WTC11 (cell line): Measurements from ENCODE around the gene CASKIN1. TPM values are rescaled to one million over a fixed set of nuclear protein-coding genes. Genes with fewer than 3 reads are reported as not detected.

ENCODE experiments used
- ATAC-seq: fragments of 200-7000 bp; cut with Tn5 transposase; 2 replicates; pipeline ENCODE4 v1.10.0; 2021; ENCODE audit warnings: mild to moderate bottlenecking, moderate library complexity
- CTCF ChIA-PET: fragments of 300-600 bp; sonication (Branson Sonifier 250); formaldehyde crosslinking; loops from one replicate; lab custom pipeline; 2021; ENCODE audit warnings: antibody characterized with exemption; lab: Charles Lee
- POLR2A ChIA-PET: fragments of 350-600 bp; sonication (Branson Sonifier 250); formaldehyde crosslinking; loops from one replicate; lab custom pipeline; 2021; ENCODE audit warnings: antibody characterized with exemption; lab: Charles Lee
- DNase-seq: peaks from one replicate; pipeline ENCODE4 v3.0.0; 2021; ENCODE audit warnings: low spot score
- H3K27ac Mint-ChIP-seq: 2 replicates; pipeline ENCODE4 v1.8.0; 2021; ENCODE audit warnings: mixed read lengths
- H3K27me3 Mint-ChIP-seq: 2 replicates; pipeline ENCODE4 v1.8.0; 2021; ENCODE audit warnings: low read depth, mild to moderate bottlenecking, moderate library complexity, mixed read lengths
- H3K36me3 Mint-ChIP-seq: 2 replicates; pipeline ENCODE4 v1.8.0; 2021; ENCODE audit warnings: mixed read lengths
- H3K4me1 Mint-ChIP-seq: 2 replicates; pipeline ENCODE4 v1.8.0; 2022; ENCODE audit warnings: mixed read lengths
- H3K4me3 Mint-ChIP-seq: 2 replicates; pipeline ENCODE4 v1.8.0; 2021; ENCODE audit warnings: mild to moderate bottlenecking, moderate library complexity, mixed read lengths
- H3K9me3 Mint-ChIP-seq: 2 replicates; pipeline ENCODE4 v1.8.0; 2021; ENCODE audit warnings: mixed read lengths
- ARID4B ChIP-seq: sonication (generic); formaldehyde crosslinking; IDR thresholded peaks from 2 replicates; pipeline ENCODE4 v1.8.0; 2023; ENCODE audit warnings: missing genetic modification reagents, mild to moderate bottlenecking, borderline replicate concordance
- ATF1 ChIP-seq: sonication (generic); formaldehyde crosslinking; IDR thresholded peaks from 2 replicates; pipeline ENCODE4 v1.8.1; 2023; ENCODE audit warnings: mild to moderate bottlenecking, moderate library complexity, missing genetic modification reagents
- ATF3 ChIP-seq: sonication (generic); formaldehyde crosslinking; conservative IDR thresholded peaks from 2 replicates; pipeline ENCODE4 v1.8.1; 2022; ENCODE audit warnings: mild to moderate bottlenecking, missing genetic modification reagents
- CTCF ChIP-seq: fragments of 200-600 bp; IDR thresholded peaks from 2 replicates; pipeline ENCODE4 v1.8.0; 2022; ENCODE audit warnings: antibody characterized with exemption
- E2F4 ChIP-seq: sonication (generic); formaldehyde crosslinking; IDR thresholded peaks from 2 replicates; pipeline ENCODE4 v1.8.1; 2022; ENCODE audit warnings: low read depth, mild to moderate bottlenecking, moderate library complexity, missing genetic modification reagents, borderline replicate concordance
- ESRRA ChIP-seq: sonication (generic); formaldehyde crosslinking; IDR thresholded peaks from 2 replicates; pipeline ENCODE4 v1.8.1; 2022; ENCODE audit warnings: mild to moderate bottlenecking, missing genetic modification reagents, borderline replicate concordance
- FOXK1 ChIP-seq: sonication (generic); formaldehyde crosslinking; IDR thresholded peaks from 2 replicates; pipeline ENCODE4 v1.8.0; 2022; ENCODE audit warnings: mild to moderate bottlenecking, moderate library complexity, missing genetic modification reagents
- FOXP4 ChIP-seq: sonication (generic); formaldehyde crosslinking; IDR thresholded peaks from 2 replicates; pipeline ENCODE4 v1.8.0; 2022; ENCODE audit warnings: mild to moderate bottlenecking, missing genetic modification reagents
- GTF2I ChIP-seq: fragments of 250-450 bp; sonication (Bioruptor Pico); conservative IDR thresholded peaks from 2 replicates; pipeline ENCODE4 v1.4.0; 2021; ENCODE audit warnings: mild to moderate bottlenecking
- HMGXB4 ChIP-seq: sonication (generic); formaldehyde crosslinking; IDR thresholded peaks from 2 replicates; pipeline ENCODE4 v1.8.1; 2023; ENCODE audit warnings: mild to moderate bottlenecking, moderate library complexity, missing genetic modification reagents
- NR2C2 ChIP-seq: sonication (generic); formaldehyde crosslinking; IDR thresholded peaks from 2 replicates; pipeline ENCODE4 v1.8.0; 2022; ENCODE audit warnings: mild to moderate bottlenecking, missing genetic modification reagents
- PRRX2 ChIP-seq: fragments of 250-450 bp; sonication (Bioruptor Pico); IDR thresholded peaks from 2 replicates; pipeline ENCODE4 v1.8.0; 2021; ENCODE audit warnings: mild to moderate bottlenecking
- SP1 ChIP-seq: sonication (generic); formaldehyde crosslinking; conservative IDR thresholded peaks from 2 replicates; pipeline ENCODE4 v1.8.1; 2022; ENCODE audit warnings: missing genetic modification reagents
- ZNF121 ChIP-seq: sonication (generic); formaldehyde crosslinking; IDR thresholded peaks from 2 replicates; pipeline ENCODE4 v1.8.0; 2023; ENCODE audit warnings: missing genetic modification reagents
- ZNF416 ChIP-seq: fragments of 250-450 bp; sonication (Bioruptor Pico); IDR thresholded peaks from 2 replicates; pipeline ENCODE4 v1.9.0; 2021; ENCODE audit warnings: mild to moderate bottlenecking, inconsistent platforms
- ZSCAN18 ChIP-seq: fragments of 250-450 bp; sonication (Bioruptor Pico); IDR thresholded peaks from 2 replicates; pipeline ENCODE4 v2.1.2; 2022; ENCODE audit warnings: mild to moderate bottlenecking, moderate library complexity
- total RNA-seq: library from RNA; stranded (reverse); gene quantifications from 3 replicates; pipeline ENCODE4 v1.2.3, GENCODE V29; 2021

Gene CASKIN1
- total RNA-seq, 1 experiment from 2014 or later = 9.4 TPM

- H3K4me3 Mint-ChIP-seq = peak overlapping the region; percentile 66
- ATAC-seq = peak; percentile 21
- no peak for DNase-seq
Measured at GRCh38 chr16:2195322-2196161, 863 bp downstream of the CASKIN1 start.

GRCh38 chr16:2194852-2195321 lies 1.5 kb downstream of the CASKIN1 start:
- DNase-seq (peak; percentile 73), ATAC-seq (peak; percentile 73)
- POLR2A ChIA-PET = interaction anchor here (0.7 to 1.9 kb wide), 4 partner anchors 16 to 94 kb away, joined by 3 to 12 read pairs (median 4); partner anchors contain the start of genes BRICD5, ECI1 and PGP
- Mint-ChIP-seq H3K36me3 (no peaks in the 10 kb centered on the region), H3K9me3 (no peaks in the 10 kb centered on the region), H3K4me3 (peak overlapping the region; percentile 66), H3K27me3 (peaks cover 27% of the 10 kb centered on the region), H3K4me1 (peaks cover 4% of the 10 kb centered on the region; the same call in 1 of the 2 replicates), H3K27ac (no peak overlapping the region)
- CTCF ChIA-PET = interaction anchor here (0.5 to 3.5 kb wide), 52 partner anchors 9 to 356 kb away, joined by 3 to 62 read pairs (median 4); partner anchors contain the start of genes AMDHD2, BRICD5, CCNF and CEMP1
- no peak for TF ChIP-seq ATF1 (CRISPR knock-in tag)
- TF ChIP-seq E2F4 (CRISPR knock-in tag) = no peak
- TF ChIP-seq NR2C2 = no peak
- peak; percentile 31; the same call in 1 of the 2 replicates for TF ChIP-seq ESRRA (CRISPR knock-in tag)
- TF ChIP-seq CTCF = 0 out of 2 replicates have a peak, but pooled peaks have one; percentile 33
- TF ChIP-seq FOXK1 (CRISPR knock-in tag) = no peak
- TF ChIP-seq PRRX2 (CRISPR knock-in tag) = no peak
- peak; percentile 47; the same call in 1 of the 2 replicates for TF ChIP-seq ZNF121 (CRISPR knock-in tag)
- peak; percentile 93 for TF ChIP-seq GTF2I (CRISPR knock-in tag)
- 0 out of 2 replicates have a peak, but pooled peaks have one; percentile 24 for TF ChIP-seq SP1 (CRISPR knock-in tag)
- TF ChIP-seq ARID4B (CRISPR knock-in tag) = no peak
- TF ChIP-seq ATF3 (CRISPR knock-in tag) = no peak
- TF ChIP-seq FOXP4 = 0 out of 2 replicates have a peak, but pooled peaks have one; percentile 16
- 0 out of 2 replicates have a peak, but pooled peaks have one; percentile 48 for TF ChIP-seq HMGXB4

More at GRCh38 chr16:2195322-2196161, 863 bp downstream of the CASKIN1 start:
- H3K27me3 Mint-ChIP-seq = peaks cover 34% of the 10 kb centered on the region
- POLR2A ChIA-PET = interaction anchor here (0.6 to 1.9 kb wide), 4 partner anchors 15 to 56 kb away, joined by 3 to 12 read pairs (median 4); partner anchors contain the start of genes BRICD5, ECI1 and PGP
- H3K27ac Mint-ChIP-seq = no peak overlapping the region
- TF ChIP-seq ZNF416 (CRISPR knock-in tag) (0 out of 2 replicates have a peak, but pooled peaks have one; percentile 20), ZSCAN18 (CRISPR knock-in tag) (no peak)
- CTCF ChIA-PET = interaction anchor here (0.5 to 3.5 kb wide), 51 partner anchors 8 to 356 kb away, joined by 3 to 62 read pairs (median 4); partner anchors contain the start of genes AMDHD2, BRICD5, CCNF and CEMP1
- H3K9me3 Mint-ChIP-seq = no peaks in the 10 kb centered on the region
- H3K4me1 Mint-ChIP-seq = peaks cover 4% of the 10 kb centered on the region; the same call in 1 of the 2 replicates
- H3K36me3 Mint-ChIP-seq = no peaks in the 10 kb centered on the region
